ENCODE results near the gene RPL4.

The RPL4 gene

DNA sequence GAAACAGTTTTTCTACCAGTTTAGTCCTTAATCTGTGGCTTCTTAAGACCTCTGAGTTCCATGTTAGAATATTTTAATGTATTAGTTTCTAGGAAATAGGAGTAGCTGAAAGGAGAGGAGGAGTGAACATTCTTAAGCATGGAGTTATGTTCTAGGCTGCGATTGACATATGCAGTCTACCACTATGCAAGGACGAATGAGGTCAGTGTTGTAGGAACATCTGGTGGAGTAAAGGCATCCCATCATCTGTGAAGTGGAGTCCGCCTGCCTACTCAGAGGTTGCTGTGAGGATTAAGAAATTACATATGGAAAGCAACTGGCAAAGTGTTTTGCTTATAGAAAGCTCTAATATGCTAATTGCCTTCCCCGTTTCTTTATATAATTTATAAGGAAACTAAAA, 52.2 kb downstream of the RPL4 start:
- Histone ChIP-seq H2AFZ (ENCODE audit: low read length) (no peak overlapping the region), H3K9me2 (replicated peaks; ENCODE audit: insufficient read depth, low read length) (no peaks in the 10 kb centered on the region), H3F3A (ENCODE audit: insufficient read depth, low read length) (no peaks in the 10 kb centered on the region), H3K4me1 (ENCODE audit: low read length) (no peaks in the 10 kb centered on the region), H3K27me3 (replicated peaks; ENCODE audit: insufficient read depth, low read length) (no peaks in the 10 kb centered on the region), H4K20me1 (ENCODE audit: insufficient read depth, low read length) (no peaks in the 10 kb centered on the region), H3K79me2 (ENCODE audit: low read length) (no peaks in the 10 kb centered on the region), H3K9ac (ENCODE audit: low read length) (no peak overlapping the region), H3K4me3 (ENCODE audit: low read length) (no peak overlapping the region), H3K9me3 (replicated peaks; ENCODE audit: insufficient read depth, low read length) (no peaks in the 10 kb centered on the region), H3K27ac (ENCODE audit: low read length) (no peak overlapping the region), H3K4me2 (ENCODE audit: low read depth, low read length) (no peak overlapping the region), H3K36me3 (replicated peaks; ENCODE audit: insufficient read depth, low read length) (no peaks in the 10 kb centered on the region)
- TF ChIP-seq, protein P1, sequence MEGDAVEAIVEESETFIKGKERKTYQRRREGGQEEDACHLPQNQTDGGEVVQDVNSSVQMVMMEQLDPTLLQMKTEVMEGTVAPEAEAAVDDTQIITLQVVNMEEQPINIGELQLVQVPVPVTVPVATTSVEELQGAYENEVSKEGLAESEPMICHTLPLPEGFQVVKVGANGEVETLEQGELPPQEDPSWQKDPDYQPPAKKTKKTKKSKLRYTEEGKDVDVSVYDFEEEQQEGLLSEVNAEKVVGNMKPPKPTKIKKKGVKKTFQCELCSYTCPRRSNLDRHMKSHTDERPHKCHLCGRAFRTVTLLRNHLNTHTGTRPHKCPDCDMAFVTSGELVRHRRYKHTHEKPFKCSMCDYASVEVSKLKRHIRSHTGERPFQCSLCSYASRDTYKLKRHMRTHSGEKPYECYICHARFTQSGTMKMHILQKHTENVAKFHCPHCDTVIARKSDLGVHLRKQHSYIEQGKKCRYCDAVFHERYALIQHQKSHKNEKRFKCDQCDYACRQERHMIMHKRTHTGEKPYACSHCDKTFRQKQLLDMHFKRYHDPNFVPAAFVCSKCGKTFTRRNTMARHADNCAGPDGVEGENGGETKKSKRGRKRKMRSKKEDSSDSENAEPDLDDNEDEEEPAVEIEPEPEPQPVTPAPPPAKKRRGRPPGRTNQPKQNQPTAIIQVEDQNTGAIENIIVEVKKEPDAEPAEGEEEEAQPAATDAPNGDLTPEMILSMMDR (IDR thresholded peaks at IDR 0.05; ENCODE audit: low read length), result no peak
- TF ChIP-seq EZH2phosphoT487 (IDR thresholded peaks at IDR 0.05; ENCODE audit: low read length) (no peak), EZH2 (optimal IDR thresholded peaks at IDR 0.05; ENCODE audit: low read depth, low read length) (no peak)
- no peak for DNase-seq

Measured in MM.1S (cell line).